A549 (cell line): ENCODE results near the gene KANSL3. TPM values are rescaled to one million over a fixed set of nuclear protein-coding genes. Genes with fewer than 3 reads are reported as not detected.
A peak's percentile ranks its signal among the peaks of the same experiment; 100 is the strongest.

Experiments
- ATAC-seq, 2 experiments: fragments of 200-7000 bp in 1 of 2; fragments of >200 bp in 1 of 2; cut with Nextera tagmentation in 1 of 2; cut with Tn5 transposase in 1 of 2; 3 replicates each; pipeline versions ENCODE4 v1.8.0 to v1.9.1; 2018 to 2020; ENCODE audit warnings: mild to moderate bottlenecking in 1 of 2, moderate library complexity in 1 of 2
- CTCF ChIA-PET: fragments of 300-600 bp; sonication (Branson Sonifier 250); formaldehyde crosslinking; extraction: SDS; loops from one replicate; lab custom pipeline; 2021; ENCODE audit warnings: antibody characterized with exemption, inconsistent platforms; lab: Yijun Ruan, JAX
- POLR2A ChIA-PET: fragments of 350-600 bp; formaldehyde crosslinking; extraction: SDS; loops from one replicate; lab custom pipeline; 2021; ENCODE audit warnings: antibody characterized with exemption, inconsistent platforms; lab: Yijun Ruan, JAX
- DNase-seq, 2 experiments: peaks; one replicate each; pipeline versions ENCODE4 v3.0.0 to v3.0.0-alpha.2; 2011 to 2016; ENCODE audit warnings: low read depth in 1 of 2, low spot score in 1 of 2
- FAIRE-seq: peaks from 2 replicates; lab custom pipeline; 2011; peaks lifted over from hg19 to GRCh38; lab: Jason Lieb, UNC
- H3K27ac ChIP-seq, 2 experiments: fragments of >200 bp; sonication (Bioruptor Twin); formaldehyde crosslinking; 3 replicates each; pipeline ENCODE4 v1.5.1; 2016 to 2017
- H3K4me1 ChIP-seq: fragments of >200 bp; sonication (Bioruptor Twin); formaldehyde crosslinking; 3 replicates; pipeline ENCODE4 v1.6.1; 2016
- H3K4me2 ChIP-seq: fragments of >200 bp; sonication (Bioruptor Twin); formaldehyde crosslinking; 3 replicates; pipeline ENCODE4 v1.6.1; 2016
- H3K4me3 ChIP-seq: fragments of >200 bp; sonication (Bioruptor Twin); formaldehyde crosslinking; 3 replicates; pipeline ENCODE4 v1.5.1; 2016
- H3K9me3 ChIP-seq: fragments of >200 bp; sonication (Bioruptor Twin); formaldehyde crosslinking; 3 replicates; pipeline ENCODE4 v1.6.1; 2016
- CBX8 ChIP-seq: fragments of 200-600 bp; sonication (generic); IDR thresholded peaks from 2 replicates; pipeline ENCODE4 v1.6.1; 2016
- CHD4 ChIP-seq: fragments of 200-600 bp; sonication (generic); IDR thresholded peaks from 2 replicates; pipeline ENCODE4 v1.6.1; 2016; ENCODE audit warnings: antibody characterized with exemption, mild to moderate bottlenecking, borderline replicate concordance
- EHF ChIP-seq: fragments of 250-450 bp; sonication (Bioruptor Pico); IDR thresholded peaks from 2 replicates; pipeline ENCODE4 v1.5.0; 2020; ENCODE audit warnings: mild to moderate bottlenecking
- FOSL2 ChIP-seq, 2 experiments: fragments of 450-650 bp in 1 of 2; fragments of >200 bp in 1 of 2; sonication (Bioruptor Twin) in 1 of 2; formaldehyde crosslinking; IDR thresholded peaks; 2 replicates each; pipeline versions ENCODE4 v1.5.0 to v1.6.1; 2016 to 2020; ENCODE audit warnings: mild to moderate bottlenecking in 1 of 2, moderate library complexity in 1 of 2
- FOXS1 ChIP-seq: fragments of 250-450 bp; sonication (Bioruptor Pico); IDR thresholded peaks from 2 replicates; pipeline ENCODE4 v1.5.0; 2020; ENCODE audit warnings: mild to moderate bottlenecking, moderate library complexity
- HEYL ChIP-seq: fragments of 250-450 bp; sonication (Bioruptor Pico); IDR thresholded peaks from 2 replicates; pipeline ENCODE4 v1.8.0; 2021; ENCODE audit warnings: mild to moderate bottlenecking, moderate library complexity
- JUNB ChIP-seq: fragments of >200 bp; sonication (Bioruptor Twin); formaldehyde crosslinking; IDR thresholded peaks from 2 replicates; pipeline ENCODE4 v1.6.1; 2016
- KDM5A ChIP-seq: fragments of 200-600 bp; sonication (generic); IDR thresholded peaks from 2 replicates; pipeline ENCODE4 v1.6.1; 2016; ENCODE audit warnings: antibody characterized with exemption, mild to moderate bottlenecking
- MAFK ChIP-seq: fragments of 450-650 bp; IDR thresholded peaks from 2 replicates; pipeline ENCODE4 v1.6.1; 2014; ENCODE audit not compliant: partially characterized antibody
- MYC ChIP-seq: IDR thresholded peaks from 2 replicates; pipeline ENCODE4 v1.6.1; 2012; ENCODE audit warnings: mild to moderate bottlenecking, inconsistent platforms, low read length, improper control_type of control experiment, borderline replicate concordance
- PHF8 ChIP-seq: fragments of 200-600 bp; sonication (generic); IDR thresholded peaks from 2 replicates; pipeline ENCODE4 v1.6.1; 2016; ENCODE audit warnings: low read depth, mild to moderate bottlenecking, antibody characterized with exemption, moderate library complexity, borderline replicate concordance
- POLR2A ChIP-seq: IDR thresholded peaks from 2 replicates; pipeline ENCODE4 v1.6.1; 2012; ENCODE audit warnings: mild to moderate bottlenecking, low read length
- SREBF2 ChIP-seq: fragments of 450-650 bp; IDR thresholded peaks from 2 replicates; pipeline ENCODE4 v1.6.1; 2014; ENCODE audit warnings: mild to moderate bottlenecking, moderate library complexity
- ZFP36 ChIP-seq: fragments of 450-650 bp; IDR thresholded peaks from 2 replicates; pipeline ENCODE4 v1.6.1; 2014; ENCODE audit warnings: borderline replicate concordance; ENCODE audit not compliant: partially characterized antibody
- ZNF302 ChIP-seq: fragments of 250-450 bp; sonication (Bioruptor Pico); IDR thresholded peaks from 2 replicates; pipeline ENCODE4 v1.9.0; 2021; ENCODE audit warnings: inconsistent platforms, mild to moderate bottlenecking, moderate library complexity
- WGBS: methylation state at CpG from one replicate; pipeline ENCODE4 v1.1.6; 2017; ENCODE audit errors: missing lambda C conversion rate; 5-methylcytosine and 5-hydroxymethylcytosine counted together
- polyA plus RNA-seq, 4 experiments: library from polyadenylated mRNA; depleted of rRNA in 3 of 4; stranded (reverse); fragments of >200 nt; fragmentation: RNase III in 1 of 4; extraction: RNeasy Plus Mini Kit Qiagen cat#74134 plus additional on column Dnase treatment in 1 of 4; gene quantifications; 2 replicates in 3 of 4; 3 replicates in 1 of 4; pipeline ENCODE4 v1.2.3, GENCODE V29; 2011 to 2017
- TF ChIP-seq, protein P1 (sequence below): fragments of 450-650 bp; IDR thresholded peaks from 2 replicates; pipeline ENCODE4 v1.6.1; 2014; ENCODE audit warnings: antibody characterized with exemption
- TF ChIP-seq, protein P2 (sequence below): fragments of 250-450 bp; sonication (Bioruptor Pico); IDR thresholded peaks from 2 replicates; pipeline ENCODE4 v1.5.0; 2020; ENCODE audit warnings: low read depth, mild to moderate bottlenecking, moderate library complexity
- TF ChIP-seq, protein P3 (sequence below): fragments of 250-450 bp; sonication (Bioruptor Pico); IDR thresholded peaks from 2 replicates; pipeline ENCODE4 v1.5.0; 2021; ENCODE audit warnings: mild to moderate bottlenecking, moderate library complexity, borderline replicate concordance
- TF ChIP-seq, protein P4 (sequence below): fragments of >200 bp; sonication (Bioruptor Twin); formaldehyde crosslinking; IDR thresholded peaks from 3 replicates; pipeline ENCODE4 v1.6.1; 2016
- TF ChIP-seq, protein P5 (sequence below): fragments of >200 bp; sonication (Bioruptor Twin); formaldehyde crosslinking; IDR thresholded peaks from 2 replicates; pipeline ENCODE4 v1.6.1; 2016
- TF ChIP-seq, protein P6 (sequence below): fragments of 200-600 bp; sonication (generic); IDR thresholded peaks from 2 replicates; pipeline ENCODE4 v1.6.1; 2016; ENCODE audit warnings: antibody characterized with exemption, mild to moderate bottlenecking, moderate library complexity

The KANSL3 gene
- polyA plus RNA-seq, 2 of the 4 experiments (the other 2 are of a cell fraction): 23.0 to 25.2 TPM

DNA sequence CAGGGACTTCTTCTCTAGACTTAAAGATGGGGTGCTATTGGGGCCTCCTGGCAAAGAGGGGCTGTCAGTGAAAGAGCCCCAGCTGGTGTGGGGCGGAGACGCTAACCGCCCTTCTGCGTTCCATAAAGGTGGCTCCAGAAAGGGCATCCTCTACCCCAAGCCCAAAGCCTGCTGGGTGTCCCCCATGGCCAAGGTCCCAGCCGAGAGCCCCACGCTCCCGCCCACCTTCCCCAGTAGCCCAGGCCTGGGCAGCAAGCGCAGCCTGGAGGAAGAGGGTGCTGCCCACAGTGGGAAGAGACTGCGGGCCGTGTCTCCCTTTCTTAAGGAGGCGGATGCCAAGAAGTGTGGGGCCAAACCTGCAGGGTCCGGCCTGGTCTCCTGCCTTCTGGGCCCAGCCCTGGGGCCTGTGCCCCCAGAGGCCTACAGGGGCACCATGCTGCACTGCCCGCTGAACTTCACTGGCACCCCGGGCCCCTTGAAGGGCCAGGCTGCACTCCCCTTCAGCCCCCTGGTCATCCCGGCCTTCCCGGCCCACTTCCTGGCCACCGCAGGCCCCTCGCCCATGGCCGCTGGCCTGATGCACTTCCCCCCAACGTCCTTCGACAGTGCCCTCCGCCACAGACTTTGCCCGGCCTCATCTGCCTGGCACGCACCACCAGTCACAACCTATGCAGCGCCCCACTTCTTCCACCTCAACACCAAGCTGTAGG is 86.4 kb downstream of the KANSL3 start:
- no peak for ATAC-seq
- Histone ChIP-seq H3K27ac (peak overlapping the region in 1 of 2 experiments; percentile 88; a peak in 3 of 6 replicates), H3K4me1 (peaks cover 38% of the 10 kb centered on the region), H3K4me3 (no peak overlapping the region), H3K9me3 (no peaks in the 10 kb centered on the region), H3K4me2 (no peak overlapping the region)
- FAIRE-seq: no peak
- DNase-seq: no peak
- WGBS: 93% methylated on average over 24 of the region's 25 CpGs
- no peak for TF ChIP-seq JUNB
- TF ChIP-seq, protein P1, sequence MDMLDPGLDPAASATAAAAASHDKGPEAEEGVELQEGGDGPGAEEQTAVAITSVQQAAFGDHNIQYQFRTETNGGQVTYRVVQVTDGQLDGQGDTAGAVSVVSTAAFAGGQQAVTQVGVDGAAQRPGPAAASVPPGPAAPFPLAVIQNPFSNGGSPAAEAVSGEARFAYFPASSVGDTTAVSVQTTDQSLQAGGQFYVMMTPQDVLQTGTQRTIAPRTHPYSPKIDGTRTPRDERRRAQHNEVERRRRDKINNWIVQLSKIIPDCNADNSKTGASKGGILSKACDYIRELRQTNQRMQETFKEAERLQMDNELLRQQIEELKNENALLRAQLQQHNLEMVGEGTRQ: no peak
- ChIA-PET CTCF (interaction anchor here (0.9 to 12.0 kb wide), 13 partner anchors 9 to 247 kb away, joined by 3 to 186 read pairs (median 29); partner anchors contain the start of gene CNNM4), POLR2A (no interaction called here)

DNA sequence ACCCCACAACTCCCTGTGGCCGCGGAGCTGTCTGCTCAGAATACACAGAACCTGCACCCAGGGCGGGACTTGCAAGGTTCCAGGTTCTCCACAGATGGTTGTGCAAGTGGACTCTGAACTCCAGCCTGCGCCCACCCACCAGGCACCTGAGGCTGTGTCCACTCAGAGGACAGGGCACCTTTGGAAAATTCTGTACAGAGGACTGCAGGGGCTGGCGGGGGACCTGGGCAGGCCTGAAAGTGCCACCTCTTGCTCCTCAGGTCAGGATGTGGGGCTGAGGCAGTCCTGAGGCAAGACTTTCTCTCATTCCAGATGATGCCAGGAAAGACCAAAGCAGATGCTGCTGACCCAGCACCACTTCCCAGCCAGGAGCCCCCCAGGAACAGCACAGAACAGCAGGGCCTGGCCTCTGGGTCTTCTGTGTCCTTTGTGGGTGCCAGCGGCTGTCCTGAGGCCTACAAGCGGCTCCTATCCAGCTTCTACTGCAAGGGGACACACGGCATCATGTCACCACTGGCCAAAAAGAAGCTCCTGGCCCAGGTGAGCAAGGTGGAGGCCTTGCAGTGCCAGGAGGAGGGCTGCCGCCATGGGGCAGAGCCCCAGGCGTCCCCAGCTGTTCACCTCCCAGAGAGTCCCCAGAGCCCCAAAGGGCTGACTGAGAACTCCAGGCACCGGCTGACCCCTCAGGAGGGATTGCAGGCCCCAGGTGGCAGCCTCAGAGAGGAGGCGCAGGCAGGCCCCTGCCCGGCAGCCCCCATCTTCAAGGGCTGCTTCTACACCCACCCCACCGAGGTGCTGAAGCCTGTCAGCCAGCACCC is 87.1 kb downstream of the KANSL3 start:
- DNase-seq (no peak), FAIRE-seq (no peak), ATAC-seq (no peak)
- peak overlapping the region; percentile 72 to 88; a peak in 4 of 6 replicates for H3K27ac ChIP-seq
- peaks cover 32% of the 10 kb centered on the region for H3K4me1 ChIP-seq
- H3K4me3 ChIP-seq: no peak overlapping the region
- POLR2A ChIA-PET: interaction anchor here (0.9 to 1.2 kb wide), 2 partner anchors 87 to 210 kb away, joined by 3 to 7 read pairs; partner anchors contain the start of genes CNNM4 and KANSL3
- WGBS: 100% methylated on average over 6 of the region's 14 CpGs
- no peaks in the 10 kb centered on the region for H3K9me3 ChIP-seq
- peak overlapping the region; percentile 64; the same call in 1 of the 3 replicates for H3K4me2 ChIP-seq
- TF ChIP-seq CHD4: no peak
- TF ChIP-seq, protein P2, sequence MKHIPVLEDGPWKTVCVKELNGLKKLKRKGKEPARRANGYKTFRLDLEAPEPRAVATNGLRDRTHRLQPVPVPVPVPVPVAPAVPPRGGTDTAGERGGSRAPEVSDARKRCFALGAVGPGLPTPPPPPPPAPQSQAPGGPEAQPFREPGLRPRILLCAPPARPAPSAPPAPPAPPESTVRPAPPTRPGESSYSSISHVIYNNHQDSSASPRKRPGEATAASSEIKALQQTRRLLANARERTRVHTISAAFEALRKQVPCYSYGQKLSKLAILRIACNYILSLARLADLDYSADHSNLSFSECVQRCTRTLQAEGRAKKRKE (CRISPR knock-in tag): no peak
- TF ChIP-seq, protein P3, sequence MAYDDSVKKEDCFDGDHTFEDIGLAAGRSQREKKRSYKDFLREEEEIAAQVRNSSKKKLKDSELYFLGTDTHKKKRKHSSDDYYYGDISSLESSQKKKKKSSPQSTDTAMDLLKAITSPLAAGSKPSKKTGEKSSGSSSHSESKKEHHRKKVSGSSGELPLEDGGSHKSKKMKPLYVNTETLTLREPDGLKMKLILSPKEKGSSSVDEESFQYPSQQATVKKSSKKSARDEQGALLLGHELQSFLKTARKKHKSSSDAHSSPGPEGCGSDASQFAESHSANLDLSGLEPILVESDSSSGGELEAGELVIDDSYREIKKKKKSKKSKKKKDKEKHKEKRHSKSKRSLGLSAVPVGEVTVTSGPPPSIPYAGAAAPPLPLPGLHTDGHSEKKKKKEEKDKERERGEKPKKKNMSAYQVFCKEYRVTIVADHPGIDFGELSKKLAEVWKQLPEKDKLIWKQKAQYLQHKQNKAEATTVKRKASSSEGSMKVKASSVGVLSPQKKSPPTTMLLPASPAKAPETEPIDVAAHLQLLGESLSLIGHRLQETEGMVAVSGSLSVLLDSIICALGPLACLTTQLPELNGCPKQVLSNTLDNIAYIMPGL (CRISPR knock-in tag): no peak
- no peak for TF ChIP-seq ZNF302 (CRISPR knock-in tag)
- TF ChIP-seq PHF8: no peak
- TF ChIP-seq HEYL: no peak
- TF ChIP-seq POLR2A: no peak
- no peak for TF ChIP-seq FOXS1
- TF ChIP-seq FOSL2 (IDR thresholded peaks at IDR 0.05): no peak
- TF ChIP-seq FOSL2 (CRISPR knock-in tag; IDR thresholded peaks at IDR 0.05): no peak
- no peak for TF ChIP-seq CBX8
- TF ChIP-seq SREBF2: no peak
- TF ChIP-seq, protein P4, sequence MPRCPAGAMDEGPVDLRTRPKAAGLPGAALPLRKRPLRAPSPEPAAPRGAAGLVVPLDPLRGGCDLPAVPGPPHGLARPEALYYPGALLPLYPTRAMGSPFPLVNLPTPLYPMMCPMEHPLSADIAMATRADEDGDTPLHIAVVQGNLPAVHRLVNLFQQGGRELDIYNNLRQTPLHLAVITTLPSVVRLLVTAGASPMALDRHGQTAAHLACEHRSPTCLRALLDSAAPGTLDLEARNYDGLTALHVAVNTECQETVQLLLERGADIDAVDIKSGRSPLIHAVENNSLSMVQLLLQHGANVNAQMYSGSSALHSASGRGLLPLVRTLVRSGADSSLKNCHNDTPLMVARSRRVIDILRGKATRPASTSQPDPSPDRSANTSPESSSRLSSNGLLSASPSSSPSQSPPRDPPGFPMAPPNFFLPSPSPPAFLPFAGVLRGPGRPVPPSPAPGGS: no peak
- no peak for TF ChIP-seq MYC
- TF ChIP-seq ZFP36: no peak
- TF ChIP-seq KDM5A: no peak
- no peak for TF ChIP-seq EHF (CRISPR knock-in tag)
- no peak for TF ChIP-seq MAFK
- TF ChIP-seq, protein P5, sequence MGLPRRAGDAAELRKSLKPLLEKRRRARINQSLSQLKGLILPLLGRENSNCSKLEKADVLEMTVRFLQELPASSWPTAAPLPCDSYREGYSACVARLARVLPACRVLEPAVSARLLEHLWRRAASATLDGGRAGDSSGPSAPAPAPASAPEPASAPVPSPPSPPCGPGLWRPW: no peak
- TF ChIP-seq, protein P6, sequence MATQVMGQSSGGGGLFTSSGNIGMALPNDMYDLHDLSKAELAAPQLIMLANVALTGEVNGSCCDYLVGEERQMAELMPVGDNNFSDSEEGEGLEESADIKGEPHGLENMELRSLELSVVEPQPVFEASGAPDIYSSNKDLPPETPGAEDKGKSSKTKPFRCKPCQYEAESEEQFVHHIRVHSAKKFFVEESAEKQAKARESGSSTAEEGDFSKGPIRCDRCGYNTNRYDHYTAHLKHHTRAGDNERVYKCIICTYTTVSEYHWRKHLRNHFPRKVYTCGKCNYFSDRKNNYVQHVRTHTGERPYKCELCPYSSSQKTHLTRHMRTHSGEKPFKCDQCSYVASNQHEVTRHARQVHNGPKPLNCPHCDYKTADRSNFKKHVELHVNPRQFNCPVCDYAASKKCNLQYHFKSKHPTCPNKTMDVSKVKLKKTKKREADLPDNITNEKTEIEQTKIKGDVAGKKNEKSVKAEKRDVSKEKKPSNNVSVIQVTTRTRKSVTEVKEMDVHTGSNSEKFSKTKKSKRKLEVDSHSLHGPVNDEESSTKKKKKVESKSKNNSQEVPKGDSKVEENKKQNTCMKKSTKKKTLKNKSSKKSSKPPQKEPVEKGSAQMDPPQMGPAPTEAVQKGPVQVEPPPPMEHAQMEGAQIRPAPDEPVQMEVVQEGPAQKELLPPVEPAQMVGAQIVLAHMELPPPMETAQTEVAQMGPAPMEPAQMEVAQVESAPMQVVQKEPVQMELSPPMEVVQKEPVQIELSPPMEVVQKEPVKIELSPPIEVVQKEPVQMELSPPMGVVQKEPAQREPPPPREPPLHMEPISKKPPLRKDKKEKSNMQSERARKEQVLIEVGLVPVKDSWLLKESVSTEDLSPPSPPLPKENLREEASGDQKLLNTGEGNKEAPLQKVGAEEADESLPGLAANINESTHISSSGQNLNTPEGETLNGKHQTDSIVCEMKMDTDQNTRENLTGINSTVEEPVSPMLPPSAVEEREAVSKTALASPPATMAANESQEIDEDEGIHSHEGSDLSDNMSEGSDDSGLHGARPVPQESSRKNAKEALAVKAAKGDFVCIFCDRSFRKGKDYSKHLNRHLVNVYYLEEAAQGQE: no peak
- CTCF ChIA-PET: interaction anchor here (0.7 to 12.0 kb wide), 36 partner anchors 10 to 561 kb away, joined by 3 to 186 read pairs (median 7); partner anchors contain the start of genes ANKRD36, ANKRD39, ASTL and CNNM3
